WERI-Rb-1 (cell line): Measurements from ENCODE around the gene C16orf74.
A peak's percentile ranks its signal among the peaks of the same experiment; 100 is the strongest.

Experiments
- DNase-seq: peaks from one replicate; pipeline ENCODE4 v3.0.0-alpha.2; 2020
- H3K27ac ChIP-seq: fragments of 250-450 bp; sonication (Bioruptor Pico); 2 replicates; pipeline ENCODE4 v1.5.1; 2020; ENCODE audit warnings: mild to moderate bottlenecking, moderate library complexity
- H3K27me3 ChIP-seq: fragments of 250-450 bp; sonication (Bioruptor Pico); 2 replicates; pipeline ENCODE4 v1.5.1; 2021; ENCODE audit warnings: mild to moderate bottlenecking, low read depth, moderate library complexity; ENCODE audit not compliant: insufficient read depth, severe bottlenecking
- H3K36me3 ChIP-seq: fragments of 250-450 bp; sonication (Bioruptor Pico); 2 replicates; pipeline ENCODE4 v1.5.1; 2020; ENCODE audit warnings: mild to moderate bottlenecking, moderate library complexity
- H3K4me3 ChIP-seq: 2 replicates; pipeline ENCODE4 v1.5.1; 2011; ENCODE audit warnings: low read depth, mild to moderate bottlenecking, control low read depth, low read length
- H3K9me3 ChIP-seq: fragments of 250-450 bp; sonication (Bioruptor Pico); 2 replicates; pipeline ENCODE4 v1.5.1; 2021; ENCODE audit warnings: mild to moderate bottlenecking, moderate library complexity; ENCODE audit not compliant: severe bottlenecking
- TF ChIP-seq, protein P1 (sequence below): IDR thresholded peaks from 2 replicates; pipeline ENCODE4 v1.5.1; 2011; ENCODE audit warnings: low read depth, mild to moderate bottlenecking, control low read depth, inconsistent platforms, low read length

C16orf74 gene

GRCh38 chr16:85763616-85764015 is 12.7 kb upstream of the C16orf74 start:
- H3K36me3 ChIP-seq, result no peaks in the 10 kb centered on the region
- TF ChIP-seq, protein P1, sequence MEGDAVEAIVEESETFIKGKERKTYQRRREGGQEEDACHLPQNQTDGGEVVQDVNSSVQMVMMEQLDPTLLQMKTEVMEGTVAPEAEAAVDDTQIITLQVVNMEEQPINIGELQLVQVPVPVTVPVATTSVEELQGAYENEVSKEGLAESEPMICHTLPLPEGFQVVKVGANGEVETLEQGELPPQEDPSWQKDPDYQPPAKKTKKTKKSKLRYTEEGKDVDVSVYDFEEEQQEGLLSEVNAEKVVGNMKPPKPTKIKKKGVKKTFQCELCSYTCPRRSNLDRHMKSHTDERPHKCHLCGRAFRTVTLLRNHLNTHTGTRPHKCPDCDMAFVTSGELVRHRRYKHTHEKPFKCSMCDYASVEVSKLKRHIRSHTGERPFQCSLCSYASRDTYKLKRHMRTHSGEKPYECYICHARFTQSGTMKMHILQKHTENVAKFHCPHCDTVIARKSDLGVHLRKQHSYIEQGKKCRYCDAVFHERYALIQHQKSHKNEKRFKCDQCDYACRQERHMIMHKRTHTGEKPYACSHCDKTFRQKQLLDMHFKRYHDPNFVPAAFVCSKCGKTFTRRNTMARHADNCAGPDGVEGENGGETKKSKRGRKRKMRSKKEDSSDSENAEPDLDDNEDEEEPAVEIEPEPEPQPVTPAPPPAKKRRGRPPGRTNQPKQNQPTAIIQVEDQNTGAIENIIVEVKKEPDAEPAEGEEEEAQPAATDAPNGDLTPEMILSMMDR, result no peak
- no peaks in the 10 kb centered on the region for H3K9me3 ChIP-seq
- H3K27ac ChIP-seq, result no peak overlapping the region
- H3K27me3 ChIP-seq, result no peaks in the 10 kb centered on the region
- no peak for DNase-seq
- no peak overlapping the region for H3K4me3 ChIP-seq

DNA sequence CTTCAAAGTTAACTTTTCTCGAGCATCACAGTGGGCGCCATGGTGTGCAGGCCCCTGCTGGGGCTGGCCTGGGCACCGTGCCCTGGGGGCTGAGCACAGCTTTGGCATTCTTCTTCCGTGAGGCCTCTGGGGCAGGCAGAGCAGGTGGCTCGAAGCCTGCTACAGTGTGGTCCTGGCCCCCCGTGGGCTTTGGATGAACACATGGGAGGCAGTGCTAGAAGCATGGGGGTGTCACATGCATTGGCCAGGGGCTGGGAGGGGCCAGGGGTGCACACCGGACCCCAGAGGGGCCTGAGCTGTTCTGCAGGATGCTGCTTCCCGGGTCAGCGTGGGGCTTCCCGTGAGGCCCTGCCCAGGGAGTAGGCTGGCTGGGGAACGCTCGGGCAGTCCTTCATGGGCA is 12.1 kb upstream of the C16orf74 start:
- no peaks in the 10 kb centered on the region for H3K27me3 ChIP-seq
- H3K4me3 ChIP-seq, result no peak overlapping the region
- H3K9me3 ChIP-seq, result no peaks in the 10 kb centered on the region
- no peaks in the 10 kb centered on the region for H3K36me3 ChIP-seq
- no peak overlapping the region for H3K27ac ChIP-seq
- no peak for DNase-seq
- TF ChIP-seq, protein P1, result no peak

- Histone ChIP-seq H3K4me3 (no peak overlapping the region), H3K36me3 (no peaks in the 10 kb centered on the region), H3K27ac (no peak overlapping the region), H3K9me3 (no peaks in the 10 kb centered on the region), H3K27me3 (no peaks in the 10 kb centered on the region)
- no peak for DNase-seq
- TF ChIP-seq, protein P1, result no peak
Observed at GRCh38 chr16:85761861-85762260, 11.0 kb upstream of the C16orf74 start.

DNA sequence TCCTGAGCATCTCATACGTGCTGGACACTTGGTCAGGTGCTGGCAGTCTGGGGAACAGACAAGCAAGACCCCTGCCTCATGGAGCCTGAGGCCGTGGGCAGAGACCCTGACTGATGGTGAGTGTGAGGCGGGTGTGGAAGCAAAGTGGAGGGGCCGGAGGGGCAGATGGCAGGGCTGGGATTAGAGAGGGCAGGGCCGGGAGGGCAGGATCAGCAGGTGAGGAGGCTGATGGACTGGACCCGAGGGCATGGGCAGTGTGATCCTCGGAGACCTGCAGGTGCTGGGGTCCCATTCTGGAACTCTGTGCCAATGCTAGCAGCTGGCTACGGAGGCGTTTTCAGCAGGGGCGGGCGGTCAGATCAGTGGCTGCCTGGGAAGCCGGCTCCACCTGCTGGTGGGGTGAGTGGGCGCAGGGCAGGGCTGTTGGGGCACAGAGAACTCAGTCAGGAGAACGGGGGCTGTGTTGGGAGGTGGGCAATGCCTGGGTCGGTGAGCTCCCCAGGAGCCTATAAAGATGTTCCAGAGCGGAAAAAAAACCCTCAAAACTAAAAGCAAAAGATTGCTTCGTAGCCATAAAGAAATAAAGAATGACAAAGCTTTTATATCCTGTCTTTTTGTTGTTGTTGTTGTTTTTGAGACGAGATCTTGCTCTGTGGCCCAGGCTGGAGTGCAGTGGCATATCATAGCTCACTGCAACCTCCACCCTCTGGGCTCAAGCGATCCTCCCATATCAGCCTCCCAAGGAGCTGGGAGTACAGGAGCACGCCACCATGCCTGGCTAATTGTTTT is 8.9 kb upstream of the C16orf74 start:
- H3K36me3 ChIP-seq, result no peaks in the 10 kb centered on the region
- no peaks in the 10 kb centered on the region for H3K9me3 ChIP-seq
- H3K27me3 ChIP-seq, result no peaks in the 10 kb centered on the region
- H3K4me3 ChIP-seq, result no peak overlapping the region
- TF ChIP-seq, protein P1, result peak; percentile 45
- no peak overlapping the region for H3K27ac ChIP-seq
- DNase-seq, result no peak

GRCh38 chr16:85759136-85759535 is 8.2 kb upstream of the C16orf74 start:
- Histone ChIP-seq H3K27me3 (no peaks in the 10 kb centered on the region), H3K36me3 (no peaks in the 10 kb centered on the region), H3K9me3 (no peaks in the 10 kb centered on the region), H3K27ac (no peak overlapping the region), H3K4me3 (no peak overlapping the region)
- no peak for DNase-seq
- TF ChIP-seq, protein P1, result no peak
